Mesenchymal stem cell (in vitro differentiated cells and primary cell): Measurements from ENCODE around the gene PTPRCAP.

ENCODE experiments used
- DNase-seq: peaks from one replicate; pipeline ENCODE4 v3.0.0-alpha.2; 2013
- H2AFZ ChIP-seq: one replicate; pipeline ENCODE4 v1.6.1; 2013; ENCODE audit warnings: low read depth, mild to moderate bottlenecking, control low read depth, inconsistent platforms, low read length, moderate library complexity
- H2AK5ac ChIP-seq: 2 replicates; pipeline ENCODE4 v1.6.1; 2013; ENCODE audit warnings: low read length, moderate library complexity, mild to moderate bottlenecking, inconsistent platforms; ENCODE audit not compliant: severe bottlenecking
- H2BK120ac ChIP-seq: one replicate; pipeline ENCODE4 v1.6.1; 2013; ENCODE audit warnings: low read depth, mild to moderate bottlenecking, inconsistent platforms, low read length, moderate library complexity
- H2BK12ac ChIP-seq, 2 experiments: one replicate each; pipeline ENCODE4 v1.6.1; 2013; ENCODE audit warnings: inconsistent platforms in 2 of 2, low read length in 2 of 2, mild to moderate bottlenecking in 2 of 2, moderate library complexity in 2 of 2, control low read depth in 1 of 2
- H2BK15ac ChIP-seq: one replicate; pipeline ENCODE4 v1.6.1; 2013; ENCODE audit warnings: mild to moderate bottlenecking, low read depth, inconsistent platforms; ENCODE audit not compliant: poor library complexity, severe bottlenecking
- H2BK5ac ChIP-seq: 2 replicates; pipeline ENCODE4 v1.6.1; 2013; ENCODE audit warnings: low read depth, mild to moderate bottlenecking, low read length, control low read depth, inconsistent platforms; ENCODE audit not compliant: poor library complexity, severe bottlenecking
- H3K14ac ChIP-seq, 2 experiments: one replicate each; pipeline ENCODE4 v1.6.1; 2013; ENCODE audit warnings: inconsistent platforms in 2 of 2, low read length in 2 of 2, control low read depth in 1 of 2, mild to moderate bottlenecking in 1 of 2, moderate library complexity in 1 of 2
- H3K18ac ChIP-seq, 2 experiments: one replicate each; pipeline ENCODE4 v1.6.1; 2013; ENCODE audit warnings: inconsistent platforms in 2 of 2, low read length in 2 of 2, control low read depth in 1 of 2, low read depth in 1 of 2, mild to moderate bottlenecking in 1 of 2
- H3K23ac ChIP-seq, 2 experiments: one replicate each; pipeline ENCODE4 v1.6.1; 2013; ENCODE audit warnings: inconsistent platforms in 2 of 2, low read length in 2 of 2, mild to moderate bottlenecking in 2 of 2, moderate library complexity in 2 of 2, control low read depth in 1 of 2
- H3K27ac ChIP-seq: 2 replicates; pipeline ENCODE4 v1.5.1; 2013; ENCODE audit warnings: mild to moderate bottlenecking, moderate library complexity, low read length, control low read depth, inconsistent platforms; ENCODE audit not compliant: poor library complexity, severe bottlenecking
- H3K27me3 ChIP-seq, 2 experiments: 2 replicates each; pipeline versions ENCODE4 v1.6.1 to v1.7.0; 2013; ENCODE audit warnings: low read length in 2 of 2, mild to moderate bottlenecking in 2 of 2, moderate library complexity in 2 of 2, control low read depth in 1 of 2, inconsistent platforms in 1 of 2; ENCODE audit not compliant: control insufficient read depth in 1 of 2, insufficient read depth in 1 of 2
- H3K36me3 ChIP-seq, 2 experiments: 2 replicates each; pipeline versions ENCODE4 v1.6.1 to v1.7.0; 2013; ENCODE audit warnings: low read length in 2 of 2, control low read depth in 1 of 2, inconsistent platforms in 1 of 2, low read depth in 1 of 2, mild to moderate bottlenecking in 1 of 2; ENCODE audit not compliant: insufficient read depth in 2 of 2, control insufficient read depth in 1 of 2
- H3K4ac ChIP-seq, 2 experiments: one replicate each; pipeline ENCODE4 v1.6.1; 2013; ENCODE audit warnings: inconsistent platforms in 2 of 2, low read length in 2 of 2, mild to moderate bottlenecking in 2 of 2, moderate library complexity in 2 of 2, control low read depth in 1 of 2, low read depth in 1 of 2
- H3K4me1 ChIP-seq: 2 replicates; pipeline ENCODE4 v1.6.1; 2013; ENCODE audit warnings: low read depth, low read length, control low read depth; ENCODE audit not compliant: control insufficient read depth, insufficient read depth
- H3K4me2 ChIP-seq: 2 replicates; pipeline ENCODE4 v1.6.1; 2013; ENCODE audit warnings: low read length, mild to moderate bottlenecking, inconsistent platforms; ENCODE audit not compliant: poor library complexity, severe bottlenecking
- H3K4me3 ChIP-seq, 2 experiments: 2 replicates each; pipeline versions ENCODE4 v1.5.1 to v1.7.0; 2013; ENCODE audit warnings: low read length in 2 of 2, mild to moderate bottlenecking in 2 of 2, control low read depth in 1 of 2, low read depth in 1 of 2; ENCODE audit not compliant: insufficient read depth in 1 of 2
- H3K79me1 ChIP-seq: replicated peaks from 2 replicates; pipeline ENCODE4 v1.6.1; 2013; ENCODE audit warnings: mild to moderate bottlenecking, control low read depth, low read length, inconsistent platforms; ENCODE audit not compliant: poor library complexity, severe bottlenecking
- H3K9ac ChIP-seq: 2 replicates; pipeline ENCODE4 v1.7.0; 2013; ENCODE audit warnings: mild to moderate bottlenecking, low read length, moderate library complexity
- H3K9me3 ChIP-seq: 2 replicates; pipeline ENCODE4 v1.7.0; 2013; ENCODE audit warnings: mild to moderate bottlenecking, low read length; ENCODE audit not compliant: control insufficient read depth
- H4K8ac ChIP-seq: one replicate; pipeline ENCODE4 v1.6.1; 2013; ENCODE audit warnings: inconsistent platforms, mild to moderate bottlenecking, low read length, moderate library complexity
- H4K91ac ChIP-seq: one replicate; pipeline ENCODE4 v1.6.1; 2013; ENCODE audit warnings: mild to moderate bottlenecking, low read length, inconsistent platforms
- WGBS: methylation state at CpG from one replicate; pipeline ENCODE4 v1.1.7; 2013; ENCODE audit warnings: mixed read lengths; 5-methylcytosine and 5-hydroxymethylcytosine counted together

Gene PTPRCAP

DNA sequence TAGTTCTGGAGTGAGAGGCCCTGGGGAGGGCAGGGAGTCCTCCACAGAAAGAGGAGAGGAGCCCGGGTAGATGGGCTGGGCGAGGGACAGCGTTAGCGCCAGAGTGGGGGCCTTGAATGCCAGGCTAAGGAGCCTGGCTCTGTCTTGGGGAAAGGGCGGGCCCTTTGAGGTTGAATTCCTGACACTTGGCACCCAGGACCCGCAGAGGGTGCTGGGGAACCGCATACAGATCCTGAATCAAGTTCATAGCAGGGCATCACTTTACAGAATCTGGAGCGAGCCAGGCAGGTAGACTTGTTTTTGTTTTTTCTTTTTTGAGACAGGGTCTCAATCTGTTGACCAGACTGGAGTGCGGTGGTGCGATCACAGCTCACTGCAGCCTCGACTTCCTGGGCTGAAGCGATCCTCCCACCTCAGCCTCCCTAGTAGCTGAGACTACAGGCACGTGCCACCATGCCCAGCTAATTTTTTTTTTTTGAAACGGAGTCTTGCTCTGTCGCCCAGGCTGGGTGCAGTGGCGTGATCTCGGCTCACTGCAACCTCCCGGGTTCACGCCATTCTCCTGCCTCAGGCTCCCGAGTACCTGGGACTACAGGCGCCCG, 16.0 kb downstream of the PTPRCAP start:
- Histone ChIP-seq H3K9ac (no peak overlapping the region), H2BK15ac (peak overlapping the region; percentile 36), H3K27ac (no peak overlapping the region), H3K18ac (peak overlapping the region in 1 of 2 experiments; percentile 43), H2BK120ac (no peak overlapping the region), H2AFZ (peak overlapping the region; percentile 70), H3K4me1 (peaks cover 40% of the 10 kb centered on the region), H3K27me3 (peaks cover 0 to 8% of the 10 kb centered on the region in 2 experiments), H3K36me3 (peaks cover 0 to 17% of the 10 kb centered on the region in 2 experiments), H3K4me3 (peak overlapping the region in 1 of 2 experiments; percentile 47), H4K8ac (peak overlapping the region; percentile 73), H3K14ac (no peak overlapping the region), H3K4me2 (peak overlapping the region; percentile 57), H2BK5ac (no peak overlapping the region), H3K23ac (no peak overlapping the region), H2AK5ac (no peak overlapping the region), H2BK12ac (no peak overlapping the region), H3K4ac (peak overlapping the region in 1 of 2 experiments; percentile 63), H4K91ac (no peak overlapping the region), H3K79me1 (peaks cover 8% of the 10 kb centered on the region), H3K9me3 (no peaks in the 10 kb centered on the region)
- WGBS: 75% methylated on average over 22 of the region's 22 CpGs
- DNase-seq: no peak

GRCh38 chr11:67420646-67421429, 16.6 kb downstream of the PTPRCAP start:
- H2BK5ac ChIP-seq: peak overlapping the region; percentile 40
- H2BK12ac ChIP-seq: peak overlapping the region in 1 of 2 experiments; percentile 49
- no peak overlapping the region for H3K27ac ChIP-seq
- peak overlapping the region in 1 of 2 experiments; percentile 29 for H3K23ac ChIP-seq
- H2BK120ac ChIP-seq: no peak overlapping the region
- peak overlapping the region; percentile 81 for H2BK15ac ChIP-seq
- WGBS: 1% methylated on average over 86 of the region's 97 CpGs
- peaks cover 0 to 15% of the 10 kb centered on the region in 2 experiments for H3K27me3 ChIP-seq
- peak overlapping the region; percentile 70 to 73 for H3K4me3 ChIP-seq
- H3K79me1 ChIP-seq: peaks cover 8% of the 10 kb centered on the region
- peak overlapping the region; percentile 73 for H4K8ac ChIP-seq
- H3K4me1 ChIP-seq: peaks cover 46% of the 10 kb centered on the region
- peak overlapping the region; percentile 80 for H3K4me2 ChIP-seq
- H3K18ac ChIP-seq: peak overlapping the region; percentile 81 to 94
- peak overlapping the region; percentile 64 for H3K9ac ChIP-seq
- peaks cover 0 to 17% of the 10 kb centered on the region in 2 experiments for H3K36me3 ChIP-seq
- no peaks in the 10 kb centered on the region for H3K9me3 ChIP-seq
- H4K91ac ChIP-seq: peak overlapping the region; percentile 35
- peak overlapping the region in 1 of 2 experiments; percentile 53 for H3K4ac ChIP-seq
- H2AK5ac ChIP-seq: peak overlapping the region; percentile 27
- peak overlapping the region in 1 of 2 experiments; percentile 86 for H3K14ac ChIP-seq
- peak overlapping the region; percentile 84 for H2AFZ ChIP-seq
- DNase-seq: peak; percentile 91

GRCh38 chr11:67420147-67420645, 17.3 kb downstream of the PTPRCAP start:
- peak overlapping the region; percentile 64 for H3K9ac ChIP-seq
- peak overlapping the region; percentile 69 for H4K8ac ChIP-seq
- H2BK120ac ChIP-seq: no peak overlapping the region
- 66% methylated on average over 9 of the region's 15 CpGs for WGBS
- H3K27me3 ChIP-seq: peaks cover 0 to 15% of the 10 kb centered on the region in 2 experiments
- peak overlapping the region; percentile 27 for H2AK5ac ChIP-seq
- H3K4ac ChIP-seq: peak overlapping the region in 1 of 2 experiments; percentile 53
- H2BK5ac ChIP-seq: peak overlapping the region; percentile 40
- no peak overlapping the region for H2BK15ac ChIP-seq
- H2AFZ ChIP-seq: peak overlapping the region; percentile 84
- peaks cover 0 to 17% of the 10 kb centered on the region in 2 experiments for H3K36me3 ChIP-seq
- H3K18ac ChIP-seq: peak overlapping the region; percentile 81 to 94
- H3K79me1 ChIP-seq: peaks cover 8% of the 10 kb centered on the region
- H3K23ac ChIP-seq: peak overlapping the region in 1 of 2 experiments; percentile 29
- H4K91ac ChIP-seq: peak overlapping the region; percentile 34
- H3K14ac ChIP-seq: peak overlapping the region in 1 of 2 experiments; percentile 86
- H3K4me3 ChIP-seq: peak overlapping the region; percentile 70 to 73
- H3K4me1 ChIP-seq: peaks cover 52% of the 10 kb centered on the region
- no peaks in the 10 kb centered on the region for H3K9me3 ChIP-seq
- peak overlapping the region in 1 of 2 experiments; percentile 22 for H2BK12ac ChIP-seq
- H3K27ac ChIP-seq: no peak overlapping the region
- H3K4me2 ChIP-seq: peak overlapping the region; percentile 80
- DNase-seq: no peak
